Ascending aorta (tissue), 2 donors: ENCODE data around the gene SFTPA1. TPM values are rescaled to one million over a fixed set of nuclear protein-coding genes. Genes with fewer than 3 reads are reported as not detected.
"Not testable (repeated sequence)": the region's sequence is repeated elsewhere in the genome, so short reads cannot be mapped to it uniquely, and the experiment has no call there.

ENCODE experiments used
- DNase-seq, 2 donors: peaks; one replicate each; pipeline ENCODE4 v3.0.0-alpha.2; 2019; ENCODE audit warnings: low spot score in 2 of 2
- H3K27ac ChIP-seq, 2 donors: fragments of 200-600 bp; sonication (generic); one replicate each; pipeline ENCODE4 v1.5.1; 2016 to 2017; ENCODE audit warnings: mild to moderate bottlenecking in 1 of 2
- H3K27me3 ChIP-seq: fragments of 200-600 bp; sonication (generic); one replicate; pipeline ENCODE4 v1.5.1; 2017
- H3K36me3 ChIP-seq, 2 donors: fragments of 200-600 bp; sonication (generic); one replicate each; pipeline ENCODE4 v1.5.1; 2016
- H3K4me1 ChIP-seq, 2 donors: fragments of 200-600 bp; sonication (generic); one replicate each; pipeline ENCODE4 v1.5.1; 2016 to 2017; ENCODE audit warnings: mild to moderate bottlenecking in 1 of 2
- H3K4me3 ChIP-seq, 2 donors: fragments of 200-600 bp; sonication (generic); one replicate each; pipeline ENCODE4 v1.5.1; 2016 to 2017; ENCODE audit warnings: mild to moderate bottlenecking in 1 of 2
- H3K9me3 ChIP-seq, 2 donors: fragments of 200-600 bp; sonication (generic); one replicate each; pipeline ENCODE4 v1.5.1; 2016
- CTCF ChIP-seq, 3 experiments: fragments of 200-600 bp in 2 of 3; fragments of 450-650 bp in 1 of 3; sonication (generic) in 2 of 3; IDR thresholded peaks; one replicate each; pipeline ENCODE4 v1.5.1; 2016 to 2019; ENCODE audit warnings: antibody characterized with exemption in 3 of 3, mild to moderate bottlenecking in 1 of 3, moderate library complexity in 1 of 3
- intact Hi-C: fragments of 100-400 bp; cut with DNase I; formaldehyde crosslinking; loops from one replicate; pipeline ENCODE4 v1.15.1; 2023
- total RNA-seq: library from RNA; depleted of rRNA; stranded (reverse); fragments of >200 nt; gene quantifications from one replicate; pipeline ENCODE4 v1.1.0, GENCODE V29; 2016

The SFTPA1 gene
- total RNA-seq, 1 donor from 2014 or later = not detected

- Histone ChIP-seq H3K36me3 (no peaks in the 10 kb centered on the region), H3K4me1 (no peaks in the 10 kb centered on the region), H3K27me3 (no peaks in the 10 kb centered on the region), H3K4me3 (no peak overlapping the region), H3K9me3 (peaks cover 0 to 15% of the 10 kb centered on the region in 2 donors), H3K27ac (no peak overlapping the region)
- intact Hi-C loops = no loop called here
- no peak for TF ChIP-seq CTCF (IDR thresholded peaks at IDR 0.05)
- DNase-seq = no peak
Measured at GRCh38 chr10:79627075-79627474, 16.3 kb downstream of the SFTPA1 start.

GRCh38 chr10:79628083-79628482 lies 17.3 kb downstream of the SFTPA1 start:
- peaks cover 0 to 15% of the 10 kb centered on the region in 2 donors for H3K9me3 ChIP-seq
- no peak overlapping the region for H3K27ac ChIP-seq
- no peaks in the 10 kb centered on the region for H3K4me1 ChIP-seq
- no peak overlapping the region for H3K4me3 ChIP-seq
- intact Hi-C loops = no loop called here
- H3K27me3 ChIP-seq = no peaks in the 10 kb centered on the region
- DNase-seq = no peak
- TF ChIP-seq CTCF (IDR thresholded peaks at IDR 0.05) = no peak
- H3K36me3 ChIP-seq = no peaks in the 10 kb centered on the region

- intact Hi-C loops = no loop called here
- peaks cover 0 to 15% of the 10 kb centered on the region in 2 donors for H3K9me3 ChIP-seq
- DNase-seq = no peak
Measured at GRCh38 chr10:79628988-79629954, 18.5 kb downstream of the SFTPA1 start.

GRCh38 chr10:79629955-79630327 lies 19.2 kb downstream of the SFTPA1 start:
- H3K9me3 ChIP-seq = peaks cover 0 to 12% of the 10 kb centered on the region in 2 donors
- no peak for TF ChIP-seq CTCF (IDR thresholded peaks at IDR 0.05)
- no peaks in the 10 kb centered on the region for H3K36me3 ChIP-seq
- H3K4me1 ChIP-seq = no peaks in the 10 kb centered on the region
- no peak overlapping the region for H3K27ac ChIP-seq
- intact Hi-C loops = no loop called here
- no peak overlapping the region for H3K4me3 ChIP-seq
- H3K27me3 ChIP-seq = no peaks in the 10 kb centered on the region
- no peak for DNase-seq

More at GRCh38 chr10:79628988-79629954, 18.5 kb downstream of the SFTPA1 start:
- Histone ChIP-seq H3K27ac (no peak overlapping the region), H3K4me3 (no peak overlapping the region), H3K4me1 (no peaks in the 10 kb centered on the region), H3K27me3 (no peaks in the 10 kb centered on the region), H3K36me3 (no peaks in the 10 kb centered on the region)
- TF ChIP-seq CTCF (IDR thresholded peaks at IDR 0.05) = no peak

GRCh38 chr10:79636654-79637199 lies 26.0 kb downstream of the SFTPA1 start:
- H3K27ac ChIP-seq, H3K9me3 ChIP-seq, H3K4me1 ChIP-seq, H3K4me3 ChIP-seq, H3K36me3 ChIP-seq, DNase-seq, H3K27me3 ChIP-seq, intact Hi-C loops: not testable (repeated sequence)

- DNase-seq = no peak
- intact Hi-C loops = no loop called here
Measured at GRCh38 chr10:79638318-79638717, 27.6 kb downstream of the SFTPA1 start.

GRCh38 chr10:79652695-79653094 lies 42.0 kb downstream of the SFTPA1 start:
- H3K27me3 ChIP-seq, H3K4me3 ChIP-seq, H3K27ac ChIP-seq, H3K9me3 ChIP-seq, H3K4me1 ChIP-seq, intact Hi-C loops, H3K36me3 ChIP-seq, DNase-seq: not testable (repeated sequence)

More at GRCh38 chr10:79638318-79638717, 27.6 kb downstream of the SFTPA1 start:
- TF ChIP-seq CTCF (IDR thresholded peaks at IDR 0.05) = no peak
- no peaks in the 10 kb centered on the region for H3K9me3 ChIP-seq
- H3K4me3 ChIP-seq = no peak overlapping the region
- H3K4me1 ChIP-seq = no peaks in the 10 kb centered on the region
- no peaks in the 10 kb centered on the region for H3K36me3 ChIP-seq
- no peaks in the 10 kb centered on the region for H3K27me3 ChIP-seq
- H3K27ac ChIP-seq = no peak overlapping the region

GRCh38 chr10:79663287-79663686 lies 52.5 kb downstream of the SFTPA1 start:
- H3K36me3 ChIP-seq, H3K4me3 ChIP-seq, DNase-seq, H3K4me1 ChIP-seq, intact Hi-C loops, H3K27me3 ChIP-seq, H3K9me3 ChIP-seq, H3K27ac ChIP-seq: not testable (repeated sequence)

GRCh38 chr10:79664686-79665085 lies 53.9 kb downstream of the SFTPA1 start:
- intact Hi-C loops, H3K27ac ChIP-seq: not testable (repeated sequence)

More at GRCh38 chr10:79664686-79665085, 53.9 kb downstream of the SFTPA1 start:
- not testable (repeated sequence) for H3K4me1 ChIP-seq, DNase-seq, H3K36me3 ChIP-seq, H3K27me3 ChIP-seq, H3K9me3 ChIP-seq, H3K4me3 ChIP-seq
